ENCODE measurements around the gene CLEC2B. TPM values are rescaled to one million over a fixed set of nuclear protein-coding genes. Genes with fewer than 3 reads are reported as not detected.

The CLEC2B gene
- total RNA-seq, 4 donors from 2014 or later = 3.3 to 31.4 (median 5.7) TPM

DNA sequence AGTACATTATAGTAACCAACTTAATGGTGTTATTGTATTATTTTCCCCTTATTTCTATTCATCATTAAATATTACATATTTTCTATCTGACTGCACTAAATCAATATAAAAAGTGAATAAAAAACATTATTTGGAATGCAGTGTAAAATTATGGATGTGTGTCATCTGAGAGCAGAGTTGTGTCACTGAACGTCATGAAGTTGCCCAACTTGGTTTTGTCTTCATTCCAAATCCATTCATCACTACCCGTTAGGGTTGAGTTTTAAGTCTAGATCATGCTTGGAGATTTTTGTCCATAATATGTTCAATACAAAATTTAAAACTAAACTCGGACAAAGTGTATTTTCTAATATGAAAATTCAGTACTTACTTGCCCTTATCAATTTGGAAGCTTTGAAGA lies 25.7 kb downstream of the CLEC2B start:
- no peaks in the 10 kb centered on the region for H3K36me3 ChIP-seq
- no peaks in the 10 kb centered on the region for H3K9me3 ChIP-seq
- H3K27ac ChIP-seq = no peak overlapping the region
- TF ChIP-seq POLR2A (IDR thresholded peaks at IDR 0.05) = no peak
- TF ChIP-seq, protein P1, sequence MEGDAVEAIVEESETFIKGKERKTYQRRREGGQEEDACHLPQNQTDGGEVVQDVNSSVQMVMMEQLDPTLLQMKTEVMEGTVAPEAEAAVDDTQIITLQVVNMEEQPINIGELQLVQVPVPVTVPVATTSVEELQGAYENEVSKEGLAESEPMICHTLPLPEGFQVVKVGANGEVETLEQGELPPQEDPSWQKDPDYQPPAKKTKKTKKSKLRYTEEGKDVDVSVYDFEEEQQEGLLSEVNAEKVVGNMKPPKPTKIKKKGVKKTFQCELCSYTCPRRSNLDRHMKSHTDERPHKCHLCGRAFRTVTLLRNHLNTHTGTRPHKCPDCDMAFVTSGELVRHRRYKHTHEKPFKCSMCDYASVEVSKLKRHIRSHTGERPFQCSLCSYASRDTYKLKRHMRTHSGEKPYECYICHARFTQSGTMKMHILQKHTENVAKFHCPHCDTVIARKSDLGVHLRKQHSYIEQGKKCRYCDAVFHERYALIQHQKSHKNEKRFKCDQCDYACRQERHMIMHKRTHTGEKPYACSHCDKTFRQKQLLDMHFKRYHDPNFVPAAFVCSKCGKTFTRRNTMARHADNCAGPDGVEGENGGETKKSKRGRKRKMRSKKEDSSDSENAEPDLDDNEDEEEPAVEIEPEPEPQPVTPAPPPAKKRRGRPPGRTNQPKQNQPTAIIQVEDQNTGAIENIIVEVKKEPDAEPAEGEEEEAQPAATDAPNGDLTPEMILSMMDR (IDR thresholded peaks at IDR 0.05) = no peak
- H3K4me3 ChIP-seq = no peak overlapping the region
- H3K4me1 ChIP-seq = no peaks in the 10 kb centered on the region
- DNase-seq = no peak
- H3K27me3 ChIP-seq = no peaks in the 10 kb centered on the region

DNA sequence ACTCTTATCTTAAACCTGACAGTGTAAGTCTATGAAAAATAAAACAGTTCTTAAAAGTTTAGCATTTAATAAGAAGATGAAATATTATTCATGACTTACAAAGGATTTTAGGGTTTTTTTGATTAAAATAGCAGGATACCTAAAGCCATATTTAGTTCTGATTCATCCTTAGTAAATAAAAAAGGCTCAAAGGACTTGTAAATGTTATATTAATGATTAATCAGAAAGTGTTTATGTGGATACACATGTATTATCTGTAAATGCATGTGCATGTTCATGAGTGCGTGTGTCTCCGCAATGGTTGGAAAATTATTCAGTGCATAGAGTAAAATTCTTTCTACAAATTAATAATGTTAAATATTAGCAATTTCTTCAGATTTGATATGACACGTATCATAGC lies 37.4 kb downstream of the CLEC2B start:
- no peak for DNase-seq
- Histone ChIP-seq H3K27me3 (no peaks in the 10 kb centered on the region), H3K9me3 (no peaks in the 10 kb centered on the region), H3K4me3 (no peak overlapping the region), H3K36me3 (no peaks in the 10 kb centered on the region), H3K27ac (no peak overlapping the region), H3K4me1 (no peaks in the 10 kb centered on the region)
- TF ChIP-seq POLR2A (IDR thresholded peaks at IDR 0.05) = no peak
- TF ChIP-seq, protein P1 (IDR thresholded peaks at IDR 0.05) = no peak

DNA sequence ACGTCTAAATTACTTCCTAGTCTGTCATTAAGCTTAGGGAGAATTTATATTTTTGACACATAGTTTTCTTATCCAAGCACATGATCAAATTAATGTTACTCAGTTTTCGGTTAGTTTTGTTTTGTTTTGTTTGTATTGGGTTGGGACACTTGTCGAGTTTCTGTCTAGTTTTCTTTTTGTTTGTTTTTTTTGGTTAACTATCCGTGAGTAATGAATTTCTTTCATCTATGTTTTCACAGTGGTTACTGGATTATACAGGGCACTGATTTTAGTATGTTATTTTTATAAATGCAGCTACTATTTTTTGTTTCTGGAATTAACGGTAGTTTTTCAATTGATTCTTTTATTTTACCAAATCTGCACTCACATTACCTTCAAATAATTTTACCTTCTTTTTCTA lies 39.2 kb downstream of the CLEC2B start:
- no peak for TF ChIP-seq POLR2A (IDR thresholded peaks at IDR 0.05)
- TF ChIP-seq, protein P1 (IDR thresholded peaks at IDR 0.05) = no peak
- H3K9me3 ChIP-seq = no peaks in the 10 kb centered on the region
- no peak for DNase-seq
- no peaks in the 10 kb centered on the region for H3K27me3 ChIP-seq
- no peak overlapping the region for H3K4me3 ChIP-seq
- no peaks in the 10 kb centered on the region for H3K4me1 ChIP-seq
- no peak overlapping the region for H3K27ac ChIP-seq
- H3K36me3 ChIP-seq = no peaks in the 10 kb centered on the region

DNA sequence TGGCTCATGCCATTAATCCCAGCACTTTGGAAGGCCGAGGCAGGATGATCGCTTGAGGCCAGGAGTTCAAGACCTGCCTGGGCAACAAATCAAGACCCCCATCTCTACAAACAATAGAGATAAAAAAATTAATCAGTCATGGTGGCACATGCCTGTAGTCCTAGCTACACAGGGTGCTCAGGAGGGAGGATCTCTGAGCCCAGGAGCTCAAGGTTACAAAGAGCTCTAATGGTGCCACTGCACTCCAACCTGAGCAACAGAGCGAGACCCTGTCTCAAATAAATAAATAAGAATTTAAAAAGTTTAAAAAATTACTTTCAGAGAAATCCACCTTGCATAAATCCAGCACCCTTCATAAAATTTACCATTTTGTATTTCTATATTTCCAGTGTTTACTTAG lies 39.7 kb downstream of the CLEC2B start:
- TF ChIP-seq, protein P1 (IDR thresholded peaks at IDR 0.05) = no peak
- TF ChIP-seq POLR2A (IDR thresholded peaks at IDR 0.05) = no peak
- H3K9me3 ChIP-seq = no peaks in the 10 kb centered on the region
- no peak for DNase-seq
- H3K36me3 ChIP-seq = no peaks in the 10 kb centered on the region
- no peak overlapping the region for H3K4me3 ChIP-seq
- H3K27ac ChIP-seq = no peak overlapping the region
- H3K27me3 ChIP-seq = no peaks in the 10 kb centered on the region
- no peaks in the 10 kb centered on the region for H3K4me1 ChIP-seq

DNA sequence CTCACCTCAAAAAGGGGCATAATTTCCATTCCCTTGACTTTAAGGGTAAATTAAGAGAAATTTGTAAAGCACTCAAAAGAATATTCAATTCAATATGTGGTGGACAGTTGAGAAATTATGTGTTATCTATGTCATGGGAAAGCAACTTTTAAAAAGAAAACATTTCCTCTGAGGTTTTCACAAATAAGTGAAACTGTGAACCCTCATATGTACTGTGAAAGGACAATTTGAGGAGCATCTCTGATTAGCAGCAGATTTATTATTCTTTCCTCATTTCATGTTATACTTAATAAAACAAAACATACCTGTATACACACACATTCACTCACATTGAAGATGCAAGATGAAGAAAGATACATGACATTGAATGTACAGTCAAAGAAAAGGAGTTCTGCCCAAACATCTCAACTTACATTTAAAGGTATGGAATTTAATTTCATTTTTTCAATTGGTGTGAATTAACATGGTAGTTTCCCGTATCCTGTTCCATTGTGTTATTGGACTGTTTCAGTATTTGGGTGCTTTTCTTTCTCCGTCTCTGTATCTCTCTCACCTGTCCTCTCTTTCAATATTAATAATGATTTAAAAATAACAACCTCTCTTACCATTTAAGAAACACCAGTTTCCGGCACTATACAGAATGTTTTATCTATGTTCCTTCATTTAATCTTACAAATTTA lies 41.8 kb downstream of the CLEC2B start, which contains the start of gene KLRF1:
TSS of gene KLRF1 (plus strand) at position 273 of the 680 bp plus-strand sequence. CDS start at position 337, 64 bp downstream.
- no peak for TF ChIP-seq POLR2A (IDR thresholded peaks at IDR 0.05)
- TF ChIP-seq, protein P1 (IDR thresholded peaks at IDR 0.05) = no peak
- Histone ChIP-seq H3K36me3 (no peaks in the 10 kb centered on the region), H3K9me3 (no peaks in the 10 kb centered on the region), H3K27ac (no peak within 1 kb of the TSS), H3K4me3 (no peak within 1 kb of the TSS), H3K27me3 (no peaks in the 10 kb centered on the region), H3K4me1 (no peaks in the 10 kb centered on the region)
- no peak for DNase-seq
